CD4-positive, CD25-positive, alpha-beta regulatory T cell (primary cell): ENCODE data around the gene ZNF503. TPM values are rescaled to one million over a fixed set of nuclear protein-coding genes. Genes with fewer than 3 reads are reported as not detected.

Experiments used
- ATAC-seq, 2 donors: fragments of 150-1000 bp; cut with Tn5 transposase; one replicate each; pipeline ENCODE4 v1.10.0; 2021; ENCODE audit warnings: low read depth in 2 of 2, moderate number of reproducible peaks in 2 of 2, moderate library complexity in 1 of 2
- DNase-seq, 3 donors: peaks; one replicate each; pipeline versions ENCODE4 v3.0.0 to v3.0.0-alpha.2; 2012 to 2022; ENCODE audit warnings: mixed read lengths in 1 of 3
- H3K27ac ChIP-seq: one replicate; pipeline ENCODE4 v1.7.0; 2013; ENCODE audit warnings: mild to moderate bottlenecking, low read length; ENCODE audit not compliant: insufficient read depth, poor library complexity, severe bottlenecking
- H3K27me3 ChIP-seq: one replicate; pipeline ENCODE4 v1.7.0; 2013; ENCODE audit warnings: low read length; ENCODE audit not compliant: control insufficient read depth, insufficient read depth
- H3K36me3 ChIP-seq: one replicate; pipeline ENCODE4 v1.7.0; 2013; ENCODE audit warnings: mild to moderate bottlenecking, low read length, moderate library complexity; ENCODE audit not compliant: control insufficient read depth, insufficient read depth
- H3K4me1 ChIP-seq: 2 replicates; pipeline ENCODE4 v1.7.0; 2013; ENCODE audit warnings: mild to moderate bottlenecking, low read length; ENCODE audit not compliant: insufficient read depth, control insufficient read depth, poor library complexity, severe bottlenecking
- H3K4me3 ChIP-seq: one replicate; pipeline ENCODE4 v1.7.0; 2013; ENCODE audit warnings: low read depth, mild to moderate bottlenecking, low read length, moderate library complexity
- H3K9me3 ChIP-seq, 2 experiments: 1 replicate in 1 of 2; 2 replicates in 1 of 2; pipeline ENCODE4 v1.7.0; 2013; ENCODE audit warnings: low read length in 2 of 2, mild to moderate bottlenecking in 1 of 2, moderate library complexity in 1 of 2; ENCODE audit not compliant: control insufficient read depth in 2 of 2
- H3K27ac Mint-ChIP-seq, 3 donors: one replicate each; pipeline ENCODE4 v1.8.0; 2020 to 2022; ENCODE audit warnings: mild to moderate bottlenecking in 3 of 3, mixed read lengths in 3 of 3, moderate library complexity in 2 of 3
- H3K27me3 Mint-ChIP-seq: one replicate; pipeline ENCODE4 v1.8.0; 2022; ENCODE audit warnings: mild to moderate bottlenecking, mixed read lengths
- H3K36me3 Mint-ChIP-seq: one replicate; pipeline ENCODE4 v1.8.0; 2020; ENCODE audit warnings: mixed read lengths
- H3K4me1 Mint-ChIP-seq, 4 donors: one replicate each; pipeline ENCODE4 v1.8.0; 2020 to 2022; ENCODE audit warnings: mixed read lengths in 4 of 4, mild to moderate bottlenecking in 1 of 4
- H3K4me3 Mint-ChIP-seq, 4 donors: one replicate each; pipeline ENCODE4 v1.8.0; 2020 to 2022; ENCODE audit warnings: mild to moderate bottlenecking in 4 of 4, mixed read lengths in 4 of 4, moderate library complexity in 3 of 4
- H3K9me3 Mint-ChIP-seq, 7 donors: one replicate each; pipeline ENCODE4 v1.8.0; 2020 to 2022; ENCODE audit warnings: mixed read lengths in 7 of 7, mild to moderate bottlenecking in 3 of 7, moderate library complexity in 2 of 7
- polyA plus RNA-seq, 4 donors: library from polyadenylated mRNA; unstranded; fragments of 300-500 nt; fragmentation: Illumina TruSeq; gene quantifications; one replicate each; pipeline ENCODE4 v1.2.3, GENCODE V29; 2021
- total RNA-seq: library from RNA; stranded (reverse); gene quantifications from one replicate; pipeline ENCODE4 v1.2.3, GENCODE V29; 2022

ZNF503 gene
- total and polyA plus RNA-seq, 5 donors from 2014 or later, result not detected

DNA sequence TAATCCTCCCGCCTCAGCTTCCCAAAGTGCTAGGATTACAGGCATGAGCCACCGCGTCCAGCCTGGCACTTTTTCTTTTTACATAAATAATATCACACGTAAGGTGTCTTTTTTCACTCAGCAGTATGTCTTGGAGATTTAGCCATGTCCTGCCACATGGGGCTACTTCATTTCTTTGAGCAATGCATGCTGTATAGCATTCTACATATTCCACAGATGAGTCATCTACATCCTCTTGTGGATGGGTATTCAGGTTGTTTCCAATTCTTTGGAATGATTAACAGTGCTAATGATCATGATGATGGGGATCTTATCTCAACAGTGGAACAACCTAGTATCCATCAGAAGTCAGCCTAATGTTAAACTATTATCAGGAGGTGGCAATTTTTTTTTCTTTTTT, 50.8 kb downstream of the ZNF503 start:
- Histone ChIP-seq H3K27ac (no peak overlapping the region), H3K4me1 (no peaks in the 10 kb centered on the region), H3K36me3 (no peaks in the 10 kb centered on the region), H3K9me3 (peaks cover 0 to 3% of the 10 kb centered on the region in 2 experiments), H3K4me3 (no peak overlapping the region), H3K27me3 (peaks cover 2% of the 10 kb centered on the region)
- ATAC-seq, result no peak
- no peaks in the 10 kb centered on the region for H3K4me1 Mint-ChIP-seq
- peaks cover 11% of the 10 kb centered on the region for H3K27me3 Mint-ChIP-seq
- DNase-seq, result no peak
- H3K36me3 Mint-ChIP-seq, result no peaks in the 10 kb centered on the region
- H3K4me3 Mint-ChIP-seq, result no peak overlapping the region
- peaks cover 0 to 4% (median 0%) of the 10 kb centered on the region in 7 donors for H3K9me3 Mint-ChIP-seq
- H3K27ac Mint-ChIP-seq, result no peak overlapping the region

Other genes starting within 250 kb of the ZNF503 start
- 110 TPM for gene VDAC2, start 191.0 kb downstream of the ZNF503 start, total RNA-seq
- 100 to 1,000 TPM; 153 to 201 (median 160) TPM for gene VDAC2, start 191.0 kb downstream of the ZNF503 start, polyA plus RNA-seq
- 21.1 TPM for gene COMTD1, start 165.8 kb downstream of the ZNF503 start, total RNA-seq
- gene COMTD1, start 165.8 kb downstream of the ZNF503 start, polyA plus RNA-seq, result 10 to 100 TPM; 20.0 to 35.0 (median 22.8) TPM
- 0.10 TPM for gene LRMDA, start 29.9 kb upstream of the ZNF503 start, total RNA-seq
- gene LRMDA, start 29.9 kb upstream of the ZNF503 start, polyA plus RNA-seq, result not detected